Endothelial cell of umbilical vein (primary cell): ENCODE measurements around the gene FARP2. TPM values are rescaled to one million over a fixed set of nuclear protein-coding genes. Genes with fewer than 3 reads are reported as not detected.

ENCODE experiments used
- BruUV-seq: library from RNA; stranded (reverse); fragments of 400-500 nt; replicated peaks from 2 replicates; lab custom pipeline; 2021; lab: Mats Ljungman, UMichigan
- CTCF ChIA-PET: fragments of 300-600, 350-600 bp; sonication (Branson Sonifier 250); formaldehyde crosslinking; loops from one replicate; lab custom pipeline; 2021; ENCODE audit warnings: antibody characterized with exemption, inconsistent platforms; lab: Charles Lee
- POLR2A ChIA-PET: fragments of 300-600, 350-600 bp; sonication (Branson Sonifier 250); formaldehyde crosslinking; loops from one replicate; lab custom pipeline; 2021; ENCODE audit warnings: antibody characterized with exemption, inconsistent platforms; lab: Charles Lee
- DNase-seq: peaks from one replicate; pipeline ENCODE4 v3.0.0-alpha.2; 2011; ENCODE audit warnings: low read depth, low spot score
- FAIRE-seq: peaks from 2 replicates; lab custom pipeline; 2011; peaks lifted over from hg19 to GRCh38; lab: Jason Lieb, UNC
- H2AFZ ChIP-seq: 2 replicates; pipeline ENCODE4 v1.6.0; 2012; ENCODE audit warnings: low read depth, low read length, control low read depth, inconsistent platforms
- H3K27ac ChIP-seq: 2 replicates; pipeline ENCODE4 v1.5.1; 2011; ENCODE audit warnings: low read depth, mild to moderate bottlenecking, control low read depth, low read length, moderate library complexity; ENCODE audit not compliant: insufficient read depth
- H3K27me3 ChIP-seq, 2 experiments: 2 replicates each; pipeline versions ENCODE4 v1.6.0 to v1.6.1; 2011; ENCODE audit warnings: low read length in 2 of 2, mixed read lengths in 1 of 2; ENCODE audit not compliant: control insufficient read depth in 2 of 2, insufficient read depth in 2 of 2
- H3K36me3 ChIP-seq, 2 experiments: 2 replicates in 1 of 2; 3 replicates in 1 of 2; pipeline ENCODE4 v1.5.1; 2011; ENCODE audit warnings: low read length in 2 of 2, mild to moderate bottlenecking in 1 of 2, moderate library complexity in 1 of 2; ENCODE audit not compliant: control insufficient read depth in 2 of 2, insufficient read depth in 2 of 2; ENCODE audit errors: extremely low read depth in 1 of 2
- H3K4me1 ChIP-seq: 3 replicates; pipeline ENCODE4 v1.5.1; 2011; ENCODE audit warnings: mild to moderate bottlenecking, low read length; ENCODE audit not compliant: control insufficient read depth, insufficient read depth; ENCODE audit errors: extremely low read depth
- H3K4me2 ChIP-seq: 2 replicates; pipeline ENCODE4 v1.6.1; 2011; ENCODE audit warnings: low read length, control low read depth, mixed read lengths; ENCODE audit not compliant: insufficient read depth
- H3K4me3 ChIP-seq, 3 experiments: fragments of 200-600 bp in 1 of 3; sonication (generic), shearing (Covaris generic) in 1 of 3; replicated peaks in 1 of 3; 2 replicates each; pipeline ENCODE4 v1.5.1; 2011 to 2016; ENCODE audit warnings: control low read depth in 3 of 3, low read length in 3 of 3, mild to moderate bottlenecking in 2 of 3, inconsistent platforms in 1 of 3, low read depth in 1 of 3, moderate library complexity in 1 of 3; ENCODE audit not compliant: insufficient read depth in 1 of 3
- H3K79me2 ChIP-seq: 2 replicates; pipeline ENCODE4 v1.6.0; 2012; ENCODE audit warnings: low read length, inconsistent platforms; ENCODE audit not compliant: control insufficient read depth, insufficient read depth
- H3K9ac ChIP-seq: replicated peaks from 2 replicates; pipeline ENCODE3; 2011; ENCODE audit warnings: low read length, control low read depth; ENCODE audit not compliant: insufficient read depth; ENCODE audit errors: extremely low read depth
- H3K9me1 ChIP-seq: replicated peaks from 3 replicates; pipeline ENCODE4 v1.6.0; 2011; ENCODE audit warnings: mild to moderate bottlenecking, low read length; ENCODE audit not compliant: control insufficient read depth, insufficient read depth; ENCODE audit errors: extremely low read depth
- H3K9me3 ChIP-seq: replicated peaks from 2 replicates; pipeline ENCODE4 v1.5.1; 2012; ENCODE audit warnings: low read length, inconsistent platforms; ENCODE audit not compliant: control insufficient read depth, insufficient read depth
- H4K20me1 ChIP-seq: replicated peaks from 2 replicates; pipeline ENCODE3; 2011; ENCODE audit warnings: mild to moderate bottlenecking, low read length; ENCODE audit not compliant: control insufficient read depth, insufficient read depth; ENCODE audit errors: extremely low read depth
- CTCF ChIP-seq, 2 donors: IDR thresholded peaks; 1 replicate in 1 of 2; 2 replicates in 1 of 2; pipeline ENCODE4 v1.5.1; 2011; ENCODE audit warnings: low read length in 2 of 2, mild to moderate bottlenecking in 2 of 2, moderate library complexity in 2 of 2, control low read depth in 1 of 2, inconsistent platforms in 1 of 2, low read depth in 1 of 2; ENCODE audit not compliant: insufficient read depth in 1 of 2; ENCODE audit errors: extremely low read depth in 1 of 2
- EZH2 ChIP-seq: IDR thresholded peaks from 2 replicates; pipeline ENCODE4 v1.6.1; 2012; ENCODE audit warnings: borderline replicate concordance, low read depth, mild to moderate bottlenecking, moderate library complexity, low read length, inconsistent platforms; ENCODE audit not compliant: severe bottlenecking
- FOS ChIP-seq: IDR thresholded peaks from 2 replicates; pipeline ENCODE4 v1.6.1; 2011; ENCODE audit warnings: mild to moderate bottlenecking, low read length, moderate library complexity, borderline replicate concordance; ENCODE audit not compliant: insufficient read depth
- JUN ChIP-seq: IDR thresholded peaks from 2 replicates; pipeline ENCODE4 v1.6.1; 2011; ENCODE audit warnings: borderline replicate concordance, low read depth; ENCODE audit not compliant: insufficient read length, insufficient read depth
- MAX ChIP-seq: IDR thresholded peaks from 2 replicates; pipeline ENCODE4 v1.6.1; 2011; ENCODE audit not compliant: insufficient read depth, insufficient read length
- MYC ChIP-seq: IDR thresholded peaks from one replicate; pipeline ENCODE4 v1.6.1; 2011; ENCODE audit warnings: mild to moderate bottlenecking, low read depth, low read length
- POLR2A ChIP-seq: IDR thresholded peaks from 2 replicates; pipeline ENCODE4 v1.6.1; 2012; ENCODE audit warnings: low read depth, mild to moderate bottlenecking, control low read depth, low read length
- POLR2AphosphoS5 ChIP-seq: IDR thresholded peaks from 2 replicates; pipeline ENCODE4 v1.6.1; 2012; ENCODE audit warnings: low read depth, mild to moderate bottlenecking, control low read depth, low read length, moderate library complexity; ENCODE audit not compliant: insufficient read depth
- dilution Hi-C: fragments of 300-500 bp; cut with MboI; formaldehyde crosslinking; loops from one replicate; pipeline ENCODE4 v1.15.0; 2019; ENCODE audit warnings: low sequenced_read_pairs; ENCODE audit not compliant: extremely low pct_ligation_motif_present
- intact Hi-C: fragments of 100-400 bp; cut with micrococcal nuclease; formaldehyde crosslinking; loops from one replicate; pipeline ENCODE4 v1.10.0; 2022
- polyA plus RNA-seq, 4 experiments: library from polyadenylated mRNA; depleted of rRNA in 3 of 4; stranded (reverse) in 3 of 4; unstranded in 1 of 4; fragments of >200 nt; gene quantifications; 2 replicates each; pipeline versions ENCODE4 v1.2.1 to v1.2.3, GENCODE V29; 2011 to 2012; ENCODE audit warnings: missing spikeins in 1 of 4
- total RNA-seq: library from RNA; stranded (reverse); gene quantifications from 2 replicates; pipeline ENCODE4 v1.2.3, GENCODE V29; 2021

FARP2 gene
- total and polyA plus RNA-seq, 2 donors (not counting 3 experiments of a cell fraction or from before 2014, with no cell fraction given), result 15.3 to 45.3 TPM

GRCh38 chr2:241363426-241363825 lies 7.3 kb downstream of the FARP2 start:
- intact Hi-C loops, result no loop called here
- no peak overlapping the region for H3K9ac ChIP-seq
- peaks cover 5% of the 10 kb centered on the region for H3K4me1 ChIP-seq
- no peak overlapping the region for H2AFZ ChIP-seq
- H3K27ac ChIP-seq, result no peak overlapping the region
- H3K9me3 ChIP-seq, result no peaks in the 10 kb centered on the region
- DNase-seq (no peak), FAIRE-seq (no peak)
- no peaks in the 10 kb centered on the region for H4K20me1 ChIP-seq
- H3K36me3 ChIP-seq, result no peaks in the 10 kb centered on the region
- no peak overlapping the region for H3K4me3 ChIP-seq
- ChIA-PET POLR2A (no interaction called here), CTCF (no interaction called here)
- peaks cover 55% of the 10 kb centered on the region for H3K79me2 ChIP-seq
- dilution Hi-C loops, result no loop called here
- H3K9me1 ChIP-seq, result no peaks in the 10 kb centered on the region
- H3K27me3 ChIP-seq, result no peaks in the 10 kb centered on the region
- BruUV-seq, result no TSS peak
- TF ChIP-seq JUN, result no peak
- TF ChIP-seq FOS, result no peak
- TF ChIP-seq CTCF (IDR thresholded peaks at IDR 0.05; ENCODE audit: extremely low read depth in 1 of 2, insufficient read depth in 1 of 2, low read depth in 1 of 2, low read length in 2 of 2), result no peak
- no peak for TF ChIP-seq EZH2
- TF ChIP-seq MYC, result no peak
- TF ChIP-seq POLR2AphosphoS5, result no peak
- TF ChIP-seq MAX, result no peak
- TF ChIP-seq POLR2A, result no peak
- H3K4me2 ChIP-seq, result no peak overlapping the region
